ENCODE data around the gene CEACAM1.
"Not testable (repeated sequence)": the region's sequence is repeated elsewhere in the genome, so short reads cannot be mapped to it uniquely, and the experiment has no call there.

Gene CEACAM1

GRCh38 chr19:42532891-42533290, 4.6 kb upstream of the CEACAM1 start:
- ATAC-seq = no peak
- H3K4me3 Mint-ChIP-seq = no peak overlapping the region
- H3K27ac Mint-ChIP-seq = no peak overlapping the region
- peaks cover 22% of the 10 kb centered on the region for H3K4me1 Mint-ChIP-seq
- DNase-seq = no peak
- no peaks in the 10 kb centered on the region for H3K27me3 Mint-ChIP-seq
- H3K9me3 Mint-ChIP-seq = no peaks in the 10 kb centered on the region

- peaks cover 33% of the 10 kb centered on the region for H3K4me1 Mint-ChIP-seq
- ATAC-seq (no peak), DNase-seq (no peak)
- no peaks in the 10 kb centered on the region for H3K27me3 Mint-ChIP-seq
- H3K9me3 Mint-ChIP-seq = no peaks in the 10 kb centered on the region
- no peak overlapping the region for H3K4me3 Mint-ChIP-seq
- H3K27ac Mint-ChIP-seq = peak overlapping the region in 1 of 2 donors; percentile 28
Observed at GRCh38 chr19:42531313-42531712, 3.0 kb upstream of the CEACAM1 start.

- peak; percentile 72 to 73 for DNase-seq
- Mint-ChIP-seq H3K27me3 (no peaks in the 10 kb centered on the region), H3K27ac (peak overlapping the region; percentile 96 to 99), H3K9me3 (no peaks in the 10 kb centered on the region), H3K4me3 (peak overlapping the region; percentile 85 to 89), H3K4me1 (peaks cover 37% of the 10 kb centered on the region)
- ATAC-seq = peak; percentile 85
Observed at GRCh38 chr19:42529248-42529764, 1.0 kb upstream of the CEACAM1 start.

GRCh38 chr19:42524943-42525342, 3.3 kb downstream of the CEACAM1 start:
- Mint-ChIP-seq H3K4me1 (peaks cover 45% of the 10 kb centered on the region), H3K27me3 (no peaks in the 10 kb centered on the region), H3K27ac (peak overlapping the region in 1 of 2 donors; percentile 75), H3K9me3 (no peaks in the 10 kb centered on the region), H3K4me3 (no peak overlapping the region)
- ATAC-seq (no peak), DNase-seq (no peak)

- Mint-ChIP-seq H3K27me3 (no peaks in the 10 kb centered on the region), H3K9me3 (no peaks in the 10 kb centered on the region), H3K4me1 (peaks cover 41% of the 10 kb centered on the region), H3K4me3 (peak overlapping the region in 1 of 2 donors; percentile 21), H3K27ac (peak overlapping the region; percentile 73 to 79)
- DNase-seq (no peak), ATAC-seq (no peak)
Observed at GRCh38 chr19:42524250-42524649, 4.0 kb downstream of the CEACAM1 start.

- H3K27ac Mint-ChIP-seq, DNase-seq, H3K27me3 Mint-ChIP-seq, ATAC-seq, H3K9me3 Mint-ChIP-seq, H3K4me3 Mint-ChIP-seq: not testable (repeated sequence)
- H3K4me1 Mint-ChIP-seq = peaks cover 21% of the 10 kb centered on the region
Observed at GRCh38 chr19:42522262-42522661, 6.0 kb downstream of the CEACAM1 start.

GRCh38 chr19:42521346-42522030, 6.8 kb downstream of the CEACAM1 start:
- DNase-seq (no peak), ATAC-seq (no peak)
- H3K4me1 Mint-ChIP-seq = peaks cover 17% of the 10 kb centered on the region
- no peaks in the 10 kb centered on the region for H3K27me3 Mint-ChIP-seq
- no peak overlapping the region for H3K4me3 Mint-ChIP-seq
- H3K9me3 Mint-ChIP-seq = no peaks in the 10 kb centered on the region
- H3K27ac Mint-ChIP-seq = no peak overlapping the region

GRCh38 chr19:42519108-42519507, 9.2 kb downstream of the CEACAM1 start:
- H3K4me3 Mint-ChIP-seq = no peak overlapping the region
- ATAC-seq (no peak), DNase-seq (no peak)
- no peak overlapping the region for H3K27ac Mint-ChIP-seq
- H3K9me3 Mint-ChIP-seq = no peaks in the 10 kb centered on the region
- H3K27me3 Mint-ChIP-seq = no peaks in the 10 kb centered on the region
- peaks cover 11% of the 10 kb centered on the region for H3K4me1 Mint-ChIP-seq

GRCh38 chr19:42516771-42517170, 11.5 kb downstream of the CEACAM1 start:
- Mint-ChIP-seq H3K4me1 (peaks cover 30% of the 10 kb centered on the region), H3K9me3 (peaks cover 0 to 3% of the 10 kb centered on the region in 2 donors), H3K4me3 (no peak overlapping the region), H3K27ac (no peak overlapping the region), H3K27me3 (no peaks in the 10 kb centered on the region)
- DNase-seq (no peak), ATAC-seq (no peak)

GRCh38 chr19:42515241-42515832, 12.9 kb downstream of the CEACAM1 start:
- no peak overlapping the region for H3K4me3 Mint-ChIP-seq
- DNase-seq = no peak
- no peak for ATAC-seq
- no peaks in the 10 kb centered on the region for H3K27me3 Mint-ChIP-seq
- peaks cover 0 to 4% of the 10 kb centered on the region in 2 donors for H3K9me3 Mint-ChIP-seq
- peaks cover 25% of the 10 kb centered on the region for H3K4me1 Mint-ChIP-seq
- H3K27ac Mint-ChIP-seq = no peak overlapping the region

GRCh38 chr19:42514449-42514848, 13.8 kb downstream of the CEACAM1 start:
- peaks cover 0 to 4% of the 10 kb centered on the region in 2 donors for H3K9me3 Mint-ChIP-seq
- ATAC-seq (no peak), DNase-seq (no peak)

GRCh38 chr19:42512743-42513304, 15.5 kb downstream of the CEACAM1 start:
- H3K9me3 Mint-ChIP-seq = peaks cover 0 to 4% of the 10 kb centered on the region in 2 donors
- peak; percentile 16 to 25 for DNase-seq
- peak; percentile 77 for ATAC-seq
- peak overlapping the region in 1 of 2 donors; percentile 67 for H3K27ac Mint-ChIP-seq
- peak overlapping the region in 1 of 2 donors; percentile 52 for H3K4me3 Mint-ChIP-seq
- H3K4me1 Mint-ChIP-seq = peaks cover 35% of the 10 kb centered on the region
- H3K27me3 Mint-ChIP-seq = no peaks in the 10 kb centered on the region

More at GRCh38 chr19:42514449-42514848, 13.8 kb downstream of the CEACAM1 start:
- H3K27me3 Mint-ChIP-seq = no peaks in the 10 kb centered on the region
- no peak overlapping the region for H3K27ac Mint-ChIP-seq
- H3K4me3 Mint-ChIP-seq = no peak overlapping the region
- peaks cover 25% of the 10 kb centered on the region for H3K4me1 Mint-ChIP-seq

- Mint-ChIP-seq H3K4me1 (peaks cover 35% of the 10 kb centered on the region), H3K27ac (peak overlapping the region; percentile 28 to 76), H3K9me3 (peaks cover 0 to 4% of the 10 kb centered on the region in 2 donors), H3K4me3 (peak overlapping the region in 1 of 2 donors; percentile 52), H3K27me3 (no peaks in the 10 kb centered on the region)
- DNase-seq (no peak), ATAC-seq (no peak)
Observed at GRCh38 chr19:42512130-42512636, 16.1 kb downstream of the CEACAM1 start.

- Mint-ChIP-seq H3K9me3 (peaks cover 0 to 4% of the 10 kb centered on the region in 2 donors), H3K4me1 (peaks cover 35% of the 10 kb centered on the region), H3K27me3 (no peaks in the 10 kb centered on the region), H3K4me3 (no peak overlapping the region), H3K27ac (no peak overlapping the region)
- DNase-seq = no peak
- no peak for ATAC-seq
Observed at GRCh38 chr19:42511340-42511739, 16.9 kb downstream of the CEACAM1 start.

- DNase-seq (no peak), ATAC-seq (peak; percentile 28)
- peak overlapping the region in 1 of 2 donors; percentile 13 for H3K27ac Mint-ChIP-seq
- H3K4me1 Mint-ChIP-seq = peaks cover 45% of the 10 kb centered on the region
- peaks cover 0 to 4% of the 10 kb centered on the region in 2 donors for H3K9me3 Mint-ChIP-seq
- no peaks in the 10 kb centered on the region for H3K27me3 Mint-ChIP-seq
- H3K4me3 Mint-ChIP-seq = no peak overlapping the region
Observed at GRCh38 chr19:42508892-42509444, 19.3 kb downstream of the CEACAM1 start.
